K562 (cell line): ENCODE results near the gene PSMD13. TPM values are rescaled to one million over a fixed set of nuclear protein-coding genes. Genes with fewer than 3 reads are reported as not detected.
A peak's percentile ranks its signal among the peaks of the same experiment; 100 is the strongest.

Source experiments
- ATF7 ChIP-seq: fragments of 450-650 bp; IDR thresholded peaks from 2 replicates; pipeline ENCODE4 v1.7.1; 2014; ENCODE audit warnings: mild to moderate bottlenecking, moderate library complexity
- CREB5 ChIP-seq: fragments of 250-450 bp; sonication (Bioruptor Pico); IDR thresholded peaks from 2 replicates; pipeline ENCODE4 v1.5.0; 2020; ENCODE audit warnings: mild to moderate bottlenecking
- CTBP1 ChIP-seq: fragments of 450-650 bp; IDR thresholded peaks from 2 replicates; pipeline ENCODE4 v1.6.1; 2016; ENCODE audit warnings: borderline replicate concordance
- EGR1 ChIP-seq: fragments of 450-650 bp; conservative IDR thresholded peaks from 2 replicates; pipeline ENCODE4 v1.6.1; 2017; ENCODE audit warnings: mild to moderate bottlenecking
- HBP1 ChIP-seq: fragments of 450-650 bp; formaldehyde crosslinking; IDR thresholded peaks from 2 replicates; pipeline ENCODE4 v1.4.0; 2022; ENCODE audit warnings: missing genetic modification characterization
- NFE2 ChIP-seq: IDR thresholded peaks from 2 replicates; pipeline ENCODE4 v1.6.1; 2014; ENCODE audit warnings: antibody characterized with exemption, low read depth
- NR0B1 ChIP-seq: fragments of 450-650 bp; IDR thresholded peaks from one replicate; pipeline ENCODE4 v1.6.1; 2018; ENCODE audit warnings: mild to moderate bottlenecking, moderate library complexity; ENCODE audit not compliant: partially characterized antibody
- POU5F1 ChIP-seq: fragments of 150-350 bp; IDR thresholded peaks from 2 replicates; pipeline ENCODE4 v1.6.1; 2014; ENCODE audit warnings: borderline replicate concordance, low read length, low read depth, mild to moderate bottlenecking; ENCODE audit not compliant: partially characterized antibody
- RBM39 ChIP-seq: fragments of 200-400 bp; formaldehyde crosslinking; optimal IDR thresholded peaks from 2 replicates; pipeline ENCODE3; 2018; ENCODE audit warnings: low read depth, low read length
- RFX1 ChIP-seq: fragments of 450-650 bp; IDR thresholded peaks from 2 replicates; pipeline ENCODE4 v1.6.1; 2016; ENCODE audit warnings: mild to moderate bottlenecking, moderate library complexity
- RUNX1 ChIP-seq: sonication (generic); IDR thresholded peaks from 2 replicates; pipeline ENCODE4 v1.6.1; 2016; ENCODE audit warnings: antibody characterized with exemption, low read depth
- WHSC1 ChIP-seq: IDR thresholded peaks from one replicate; pipeline ENCODE4 v1.6.1; 2012; ENCODE audit warnings: low read length, control low read depth, inconsistent platforms
- ZBTB26 ChIP-seq: fragments of 450-650 bp; formaldehyde crosslinking; IDR thresholded peaks from 2 replicates; pipeline ENCODE4 v1.4.0; 2022; ENCODE audit warnings: missing genetic modification characterization
- ZBTB34 ChIP-seq: fragments of 250-450 bp; sonication (Bioruptor Pico); IDR thresholded peaks from 2 replicates; pipeline ENCODE4 v1.8.0; 2021; ENCODE audit warnings: mild to moderate bottlenecking, moderate library complexity
- ZMIZ1 ChIP-seq, 2 experiments: fragments of 150-350 bp in 1 of 2; IDR thresholded peaks; 2 replicates each; pipeline ENCODE4 v1.6.1; 2012 to 2016; ENCODE audit warnings: low read depth in 2 of 2, low read length in 2 of 2, mild to moderate bottlenecking in 1 of 2, moderate library complexity in 1 of 2
- ZNF589 ChIP-seq: fragments of 200-800 bp; sonication (Bioruptor generic); IDR thresholded peaks from 2 replicates; pipeline ENCODE4 v1.6.1; 2016; ENCODE audit warnings: low read depth, missing genetic modification characterization, missing compliant biosample characterization
- ZSCAN29 ChIP-seq: fragments of 450-650 bp; IDR thresholded peaks from 2 replicates; pipeline ENCODE4 v1.6.1; 2017
- polyA plus RNA-seq, 8 experiments: library from polyadenylated mRNA; depleted of rRNA in 4 of 8; stranded (reverse) in 5 of 8; unstranded in 3 of 8; fragments of >200 nt; fragmentation: Nextera tagmentation in 2 of 8; fragmentation: Illumina TruSeq in 1 of 8; extraction: Ambion mirVana in 2 of 8; extraction: Trizol in 1 of 8; gene quantifications; 2 replicates each; pipeline versions ENCODE4 v1.2.1 to v1.2.3, GENCODE V29; 2011 to 2014; ENCODE audit warnings: inconsistent platforms in 1 of 8, missing spikeins in 1 of 8
- total RNA-seq, 7 experiments: library from RNA; depleted of rRNA in 6 of 7; stranded (reverse); fragments of >200 nt in 6 of 7; fragmentation: Illumina TruSeq in 2 of 7; extraction: Trizol in 2 of 7; gene quantifications; 2 replicates each; pipeline versions ENCODE4 v1.2.1 to v1.2.3, GENCODE V29; 2011 to 2021; ENCODE audit warnings: low replicate concordance in 1 of 7

PSMD13 gene
- total and polyA plus RNA-seq, 9 of the 15 experiments (the other 6 are each of a cell fraction or from before 2014, with no cell fraction given): 185 to 383 (median 267) TPM

- TF ChIP-seq CTBP1 (peak; percentile 63; the same call in 1 of the 2 replicates), RBM39 (no peak), RUNX1 (no peak), EGR1 (no peak), ATF7 (peak; percentile 68), ZMIZ1 (IDR thresholded peaks at IDR 0.05; ENCODE audit: low read depth in 2 of 2, low read length in 2 of 2) (peak in 1 of 2 experiments; percentile 47; a peak in 1 of 4 replicates), CREB5 (CRISPR knock-in tag) (no peak), WHSC1 (no peak), ZBTB34 (CRISPR knock-in tag) (no peak), ZSCAN29 (no peak), ZNF589 (no peak), POU5F1 (no peak), RFX1 (no peak), HBP1 (CRISPR knock-in tag) (no peak), NR0B1 (no peak), ZBTB26 (CRISPR knock-in tag) (no peak), NFE2 (no peak)
Measured at GRCh38 chr11:208181-208916, 28.4 kb upstream of the PSMD13 start (continued).
